Right cardiac atrium (tissue), 5 donors: Measurements from ENCODE around the gene ARFGAP2. TPM values are rescaled to one million over a fixed set of nuclear protein-coding genes. Genes with fewer than 3 reads are reported as not detected.

Experiments used
- ATAC-seq, 2 donors: fragments of 200-7000 bp; cut with Tn5 transposase; one replicate each; pipeline versions ENCODE4 v1.8.0 to v1.9.1; 2020; ENCODE audit warnings: moderate library complexity in 2 of 2, mild to moderate bottlenecking in 1 of 2
- DNase-seq, 3 donors: peaks; one replicate each; pipeline ENCODE4 v3.0.0-alpha.2; 2020
- H3K27ac ChIP-seq: one replicate; pipeline ENCODE4 v1.5.1; 2013; ENCODE audit warnings: mild to moderate bottlenecking, low read length, control low read depth, moderate library complexity
- H3K27me3 ChIP-seq: one replicate; pipeline ENCODE4 v1.6.1; 2013; ENCODE audit not compliant: control insufficient read depth, insufficient read depth
- H3K4me1 ChIP-seq: one replicate; pipeline ENCODE4 v1.6.1; 2013; ENCODE audit warnings: low read length; ENCODE audit not compliant: control insufficient read depth, insufficient read depth
- H3K4me3 ChIP-seq: one replicate; pipeline ENCODE4 v1.5.1; 2013; ENCODE audit warnings: low read length, control low read depth
- H3K9me3 ChIP-seq: one replicate; pipeline ENCODE4 v1.6.1; 2013; ENCODE audit warnings: low read length; ENCODE audit not compliant: control insufficient read depth
- WGBS: extraction: QIAGEN DNeasy Blood & Tissue Kit; methylation state at CpG from one replicate; pipeline ENCODE4 v1.1.7; 2013; 5-methylcytosine and 5-hydroxymethylcytosine counted together
- intact Hi-C, 4 donors: fragments of 100-400 bp; cut with DNase I; formaldehyde crosslinking; loops; one replicate each; pipeline versions ENCODE4 v1.11.0 to v1.14.0; 2022 to 2023
- polyA plus RNA-seq: library from polyadenylated mRNA; stranded (reverse); fragments of 200-250 nt; gene quantifications from one replicate; pipeline ENCODE4 v1.2.3, GENCODE V29; 2013
- total RNA-seq, 4 donors: library from RNA; stranded (reverse); fragmentation: NEBNext Ultra II Directional; extraction: Animal tissue kit (Norgen Biotek cat#: 25700); gene quantifications; one replicate each; pipeline ENCODE4 v1.2.1, GENCODE V29; 2021
- donor health status: healthy with polysubstance abuse.
- donor health status: DM: no; HTN: yes; CAD: no.
- donor health status: DM: no; HTN: no; CAD: no.
- donor health status: DM: no; HTN: yes; CAD: no; lungs with severe emphysema.
- donor health status: DM: yes; HTN: yes; CAD: no.

ARFGAP2 gene
- total and polyA plus RNA-seq, 5 donors = 39.8 to 67.4 (median 51.5) TPM

GRCh38 chr11:47157805-47158204 lies 18.9 kb downstream of the ARFGAP2 start:
- ATAC-seq = no peak
- no peak overlapping the region for H3K4me3 ChIP-seq
- no peak for DNase-seq
- intact Hi-C loops = no loop called here
- no peak overlapping the region for H3K27ac ChIP-seq
- no peaks in the 10 kb centered on the region for H3K9me3 ChIP-seq
- WGBS = 76% methylated on average over 8 of the region's 8 CpGs
- no peaks in the 10 kb centered on the region for H3K27me3 ChIP-seq
- H3K4me1 ChIP-seq = no peaks in the 10 kb centered on the region

- Histone ChIP-seq H3K9me3 (no peaks in the 10 kb centered on the region), H3K27ac (no peak overlapping the region), H3K4me3 (no peak overlapping the region), H3K27me3 (no peaks in the 10 kb centered on the region), H3K4me1 (no peaks in the 10 kb centered on the region)
- intact Hi-C loops = no loop called here
- WGBS = 91% methylated on average over 20 of the region's 20 CpGs
- DNase-seq (no peak), ATAC-seq (no peak)
Observed at GRCh38 chr11:47156951-47157350, 19.7 kb downstream of the ARFGAP2 start.

- Histone ChIP-seq H3K9me3 (no peaks in the 10 kb centered on the region), H3K27ac (no peak overlapping the region), H3K4me1 (no peaks in the 10 kb centered on the region), H3K27me3 (no peaks in the 10 kb centered on the region), H3K4me3 (no peak overlapping the region)
- 94% methylated on average over 6 of the region's 6 CpGs for WGBS
- no peak for ATAC-seq
- DNase-seq = no peak
- intact Hi-C loops = no loop called here
Observed at GRCh38 chr11:47156333-47156732, 20.3 kb downstream of the ARFGAP2 start.

- ATAC-seq = no peak
- intact Hi-C loops = loop anchor here in 1 of 4 donors (2.0 kb wide), 1 partner anchor 267 kb away; no protein-coding TSS in a partner anchor
- Histone ChIP-seq H3K9me3 (no peaks in the 10 kb centered on the region), H3K27me3 (no peaks in the 10 kb centered on the region), H3K4me3 (no peak overlapping the region), H3K27ac (no peak overlapping the region), H3K4me1 (no peaks in the 10 kb centered on the region)
- WGBS = 94% methylated on average over 4 of the region's 4 CpGs
- DNase-seq = no peak
Observed at GRCh38 chr11:47155879-47156278, 20.8 kb downstream of the ARFGAP2 start.

DNA sequence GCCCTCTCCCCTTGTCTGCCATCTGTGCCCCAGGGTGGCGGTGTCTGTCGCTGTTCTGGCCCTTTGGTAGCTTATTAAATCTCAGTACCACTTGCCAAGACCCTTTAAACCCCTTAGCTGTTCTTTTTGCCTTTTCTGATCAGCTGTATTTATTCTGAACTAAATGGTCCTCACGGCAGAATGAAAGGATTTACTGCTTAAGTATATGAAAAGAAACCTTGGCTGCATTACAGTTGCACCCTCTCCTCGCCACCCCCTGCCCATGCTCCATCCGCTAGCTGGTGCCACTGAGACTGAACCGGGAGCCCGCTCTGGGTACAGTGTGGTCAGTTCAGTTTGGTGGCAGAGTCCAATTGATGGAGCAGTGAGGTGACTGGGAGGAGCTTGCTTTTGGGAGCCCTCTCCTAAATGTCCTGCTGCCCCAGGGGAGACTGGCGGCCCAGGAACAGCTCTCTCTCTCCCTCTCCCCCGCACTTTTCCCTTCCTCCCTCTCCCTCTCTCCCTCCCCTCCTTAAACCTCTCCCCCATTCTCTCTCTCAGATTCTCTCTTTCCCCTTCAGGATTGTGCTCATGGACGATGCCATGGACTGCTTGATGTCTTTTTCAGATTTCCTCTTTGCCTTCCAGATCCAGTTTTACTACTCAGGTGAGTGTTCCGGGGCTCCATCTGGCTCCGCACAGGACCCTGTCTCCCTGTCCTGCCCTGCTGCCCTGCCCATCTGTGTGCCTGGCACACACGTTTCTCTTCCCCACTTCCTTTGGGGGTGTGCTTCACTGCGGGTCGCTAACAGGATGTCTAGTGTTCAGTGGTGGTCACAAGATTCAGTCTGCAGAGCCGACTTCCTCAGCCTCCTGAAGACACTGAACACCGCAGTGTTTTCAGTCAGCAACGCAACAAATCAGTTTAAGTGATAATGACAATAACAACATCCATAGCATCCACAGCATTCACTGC lies 21.8 kb downstream of the ARFGAP2 start:
- WGBS = 64% methylated on average over 18 of the region's 18 CpGs
- ATAC-seq = no peak
- intact Hi-C loops = loop anchor here in 1 of 4 donors (2.0 kb wide), 1 partner anchor 266 kb away; no protein-coding TSS in a partner anchor
- no peaks in the 10 kb centered on the region for H3K4me1 ChIP-seq
- no peak overlapping the region for H3K27ac ChIP-seq
- no peaks in the 10 kb centered on the region for H3K9me3 ChIP-seq
- no peak for DNase-seq
- H3K27me3 ChIP-seq = no peaks in the 10 kb centered on the region
- no peak overlapping the region for H3K4me3 ChIP-seq

- H3K4me1 ChIP-seq = peaks cover 5% of the 10 kb centered on the region
- 40% methylated on average over 11 of the region's 11 CpGs for WGBS
- no peaks in the 10 kb centered on the region for H3K27me3 ChIP-seq
- DNase-seq = peak; percentile 75 to 92 (median 90)
- intact Hi-C loops = loop anchor here in 2 of 4 donors (2.0 kb wide), 1 partner anchor 264 kb away; no protein-coding TSS in a partner anchor
- peak; percentile 74 for ATAC-seq
- H3K9me3 ChIP-seq = no peaks in the 10 kb centered on the region
- H3K4me3 ChIP-seq = no peak overlapping the region
- no peak overlapping the region for H3K27ac ChIP-seq
Observed at GRCh38 chr11:47152953-47153950, 23.4 kb downstream of the ARFGAP2 start.

DNA sequence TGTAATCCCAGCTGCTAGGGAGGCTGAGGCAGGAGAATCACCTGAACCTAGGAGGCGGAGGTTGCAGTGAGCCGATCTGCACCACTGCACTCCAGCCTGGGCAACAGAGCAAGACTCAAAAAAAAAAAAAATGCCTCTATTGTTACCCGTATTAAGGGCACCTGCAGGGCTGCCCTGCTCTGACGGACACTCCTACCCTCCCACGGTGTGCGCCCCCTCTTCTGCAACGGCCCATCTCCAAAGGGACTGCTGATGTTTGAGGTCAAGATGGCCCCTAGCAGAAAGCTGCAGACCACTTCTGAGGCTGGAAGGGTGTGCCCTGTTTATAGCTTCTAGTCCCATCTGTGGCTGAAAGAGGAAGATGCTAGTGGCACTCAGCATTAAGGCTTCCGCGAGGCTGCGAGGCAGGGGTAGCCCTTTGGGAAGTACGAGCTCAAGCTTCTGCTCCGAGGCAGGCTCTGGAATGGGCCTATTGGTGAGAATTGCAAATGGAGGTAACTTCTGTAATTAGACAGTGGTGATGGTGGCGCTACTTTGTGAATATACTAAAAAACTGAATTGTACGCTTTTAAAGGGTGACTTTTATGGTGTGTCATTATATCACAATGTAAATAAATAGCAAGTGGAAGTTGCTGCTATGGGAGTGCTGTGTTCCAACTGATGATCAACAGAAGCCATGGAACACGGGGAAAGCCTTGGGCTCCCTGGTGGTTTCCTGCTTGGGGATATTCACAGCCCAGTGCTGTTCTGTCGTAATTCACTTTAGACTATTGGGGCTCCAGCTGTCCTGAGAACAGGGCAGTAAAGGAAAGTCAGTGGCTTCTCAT lies 24.3 kb downstream of the ARFGAP2 start:
- 81% methylated on average over 16 of the region's 16 CpGs for WGBS
- no peaks in the 10 kb centered on the region for H3K9me3 ChIP-seq
- no peak for ATAC-seq
- DNase-seq = no peak
- no peak overlapping the region for H3K4me3 ChIP-seq
- H3K27ac ChIP-seq = no peak overlapping the region
- intact Hi-C loops = loop anchor here in 2 of 4 donors (2.0 kb wide), 1 partner anchor 264 kb away; no protein-coding TSS in a partner anchor
- H3K27me3 ChIP-seq = no peaks in the 10 kb centered on the region
- H3K4me1 ChIP-seq = peaks cover 5% of the 10 kb centered on the region

- no peak overlapping the region for H3K27ac ChIP-seq
- peaks cover 5% of the 10 kb centered on the region for H3K4me1 ChIP-seq
- intact Hi-C loops = no loop called here
- no peak for ATAC-seq
- no peak for DNase-seq
- H3K27me3 ChIP-seq = no peaks in the 10 kb centered on the region
- H3K9me3 ChIP-seq = no peaks in the 10 kb centered on the region
- H3K4me3 ChIP-seq = no peak overlapping the region
- 52% methylated on average over 2 of the region's 2 CpGs for WGBS
Observed at GRCh38 chr11:47149782-47150181, 26.9 kb downstream of the ARFGAP2 start.

- H3K4me1 ChIP-seq = peaks cover 5% of the 10 kb centered on the region
- ATAC-seq (peak; percentile 57 to 74), DNase-seq (peak in 1 of 3 donors; percentile 62)
- H3K4me3 ChIP-seq = no peak overlapping the region
- 49% methylated on average over 10 of the region's 10 CpGs for WGBS
- H3K27me3 ChIP-seq = no peaks in the 10 kb centered on the region
- intact Hi-C loops = no loop called here
- no peaks in the 10 kb centered on the region for H3K9me3 ChIP-seq
- no peak overlapping the region for H3K27ac ChIP-seq
Observed at GRCh38 chr11:47148903-47149531, 27.7 kb downstream of the ARFGAP2 start.

- intact Hi-C loops = no loop called here
Observed at GRCh38 chr11:47148270-47148669, 28.4 kb downstream of the ARFGAP2 start.

More at GRCh38 chr11:47148270-47148669, 28.4 kb downstream of the ARFGAP2 start:
- peaks cover 6% of the 10 kb centered on the region for H3K4me1 ChIP-seq
- no peak overlapping the region for H3K27ac ChIP-seq
- no peak overlapping the region for H3K4me3 ChIP-seq
- no peaks in the 10 kb centered on the region for H3K9me3 ChIP-seq
- 79% methylated on average over 4 of the region's 4 CpGs for WGBS
- no peak for DNase-seq
- ATAC-seq = no peak
- no peaks in the 10 kb centered on the region for H3K27me3 ChIP-seq
